Mesothelial cell of epicardium (in vitro differentiated cells): ENCODE results near the gene ZFP90. TPM values are rescaled to one million over a fixed set of nuclear protein-coding genes. Genes with fewer than 3 reads are reported as not detected.

Experiments used
- DNase-seq, 2 experiments: peaks; one replicate each; pipeline ENCODE4 v3.0.0; 2021; ENCODE audit warnings: low spot score in 2 of 2; ENCODE audit not compliant: unreplicated experiment in 2 of 2
- H3K27ac Mint-ChIP-seq: 2 replicates; pipeline ENCODE4 v1.8.0; 2021; ENCODE audit warnings: mixed read lengths
- H3K27me3 Mint-ChIP-seq: 2 replicates; pipeline ENCODE4 v1.8.0; 2021; ENCODE audit warnings: low read depth, mixed read lengths
- H3K36me3 Mint-ChIP-seq: 2 replicates; pipeline ENCODE4 v1.8.0; 2021; ENCODE audit warnings: mixed read lengths
- H3K4me1 Mint-ChIP-seq: 2 replicates; pipeline ENCODE4 v1.8.0; 2021; ENCODE audit warnings: mixed read lengths
- H3K4me3 Mint-ChIP-seq: 2 replicates; pipeline ENCODE4 v1.8.0; 2021; ENCODE audit warnings: mild to moderate bottlenecking, moderate library complexity, mixed read lengths
- H3K9me3 Mint-ChIP-seq: 2 replicates; pipeline ENCODE4 v1.8.0; 2021; ENCODE audit warnings: mixed read lengths
- CTCF ChIP-seq: fragments of 200-600 bp; sonication (generic); IDR thresholded peaks from one replicate; pipeline ENCODE4 v1.5.0; 2021; ENCODE audit warnings: antibody characterized with exemption; ENCODE audit not compliant: unreplicated experiment
- total RNA-seq: library from RNA; stranded (reverse); gene quantifications from 3 replicates; pipeline ENCODE4 v1.2.1, GENCODE V29; 2021

The ZFP90 gene
- total RNA-seq, 1 donor from 2014 or later: 45.2 TPM

DNA sequence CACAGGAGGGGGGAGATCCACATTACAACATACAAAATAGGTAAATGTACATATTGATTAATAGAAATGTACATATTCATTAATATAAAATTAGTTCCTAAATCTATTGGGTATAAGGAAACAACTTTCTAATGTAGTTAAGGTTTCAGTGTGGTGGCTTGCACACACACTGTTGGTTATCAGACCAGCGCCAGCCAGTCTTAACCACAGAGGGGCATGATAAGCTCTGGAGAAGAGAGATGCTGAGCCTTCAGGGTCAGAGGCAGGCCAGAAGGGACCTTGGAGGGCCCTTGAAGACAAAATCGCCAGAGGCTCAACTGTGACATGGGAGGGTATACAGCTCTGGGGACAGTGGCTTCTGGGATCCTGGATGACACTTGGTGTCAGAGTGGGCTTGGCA, 10.9 kb upstream of the ZFP90 start:
- DNase-seq: no peak
- Mint-ChIP-seq H3K4me1 (peaks cover 19% of the 10 kb centered on the region), H3K27me3 (peaks cover 2% of the 10 kb centered on the region), H3K4me3 (no peak overlapping the region), H3K36me3 (peaks cover 9% of the 10 kb centered on the region), H3K27ac (no peak overlapping the region), H3K9me3 (peaks cover 9% of the 10 kb centered on the region)
- no peak for TF ChIP-seq CTCF

DNA sequence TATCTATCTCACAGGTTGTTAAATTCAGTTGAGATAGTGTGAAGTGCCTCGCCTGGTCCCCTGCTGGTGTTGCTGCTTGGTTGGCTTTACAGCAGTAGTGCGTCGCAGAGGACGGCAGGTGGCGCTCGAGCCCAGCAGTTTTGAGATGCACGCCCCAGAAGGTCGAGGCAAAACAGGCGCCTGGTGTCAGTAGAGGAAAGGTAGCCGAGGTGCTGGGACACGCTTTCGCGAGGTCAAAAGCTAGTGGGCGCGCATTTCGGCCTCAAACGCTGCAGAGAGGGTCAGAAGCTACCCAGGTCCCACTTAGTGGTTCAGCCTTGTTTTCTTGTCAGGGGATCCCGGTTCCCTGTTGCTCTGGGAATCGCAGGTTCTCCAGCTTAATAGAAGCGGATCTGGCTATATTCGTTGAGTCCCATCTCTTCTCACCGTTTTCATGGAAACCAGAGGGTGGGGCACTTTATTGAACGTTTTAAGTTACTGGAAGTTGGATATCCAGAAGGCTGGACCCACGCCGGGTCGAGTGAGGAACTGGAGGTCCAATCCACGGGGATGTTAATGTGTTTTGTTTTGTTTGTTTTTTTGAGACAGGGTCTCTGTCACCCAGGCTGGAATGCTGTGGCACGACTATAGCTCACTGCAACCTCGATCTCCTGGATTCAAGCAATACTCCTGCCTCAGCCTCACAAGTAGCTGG, 10.3 kb upstream of the ZFP90 start:
- Mint-ChIP-seq H3K4me1 (peaks cover 19% of the 10 kb centered on the region), H3K27ac (no peak overlapping the region), H3K36me3 (peaks cover 15% of the 10 kb centered on the region), H3K9me3 (peaks cover 15% of the 10 kb centered on the region), H3K4me3 (peak overlapping the region; percentile 80), H3K27me3 (peaks cover 2% of the 10 kb centered on the region)
- peak; percentile 65 to 87 for DNase-seq
- peak; percentile 87 for TF ChIP-seq CTCF

GRCh38 chr16:68529608-68529930, 9.5 kb upstream of the ZFP90 start:
- peaks cover 19% of the 10 kb centered on the region for H3K4me1 Mint-ChIP-seq
- peaks cover 2% of the 10 kb centered on the region for H3K27me3 Mint-ChIP-seq
- no peak for TF ChIP-seq CTCF
- no peak overlapping the region for H3K27ac Mint-ChIP-seq
- H3K4me3 Mint-ChIP-seq: peak overlapping the region; percentile 80
- H3K36me3 Mint-ChIP-seq: peaks cover 17% of the 10 kb centered on the region
- H3K9me3 Mint-ChIP-seq: peaks cover 17% of the 10 kb centered on the region
- DNase-seq: no peak

DNA sequence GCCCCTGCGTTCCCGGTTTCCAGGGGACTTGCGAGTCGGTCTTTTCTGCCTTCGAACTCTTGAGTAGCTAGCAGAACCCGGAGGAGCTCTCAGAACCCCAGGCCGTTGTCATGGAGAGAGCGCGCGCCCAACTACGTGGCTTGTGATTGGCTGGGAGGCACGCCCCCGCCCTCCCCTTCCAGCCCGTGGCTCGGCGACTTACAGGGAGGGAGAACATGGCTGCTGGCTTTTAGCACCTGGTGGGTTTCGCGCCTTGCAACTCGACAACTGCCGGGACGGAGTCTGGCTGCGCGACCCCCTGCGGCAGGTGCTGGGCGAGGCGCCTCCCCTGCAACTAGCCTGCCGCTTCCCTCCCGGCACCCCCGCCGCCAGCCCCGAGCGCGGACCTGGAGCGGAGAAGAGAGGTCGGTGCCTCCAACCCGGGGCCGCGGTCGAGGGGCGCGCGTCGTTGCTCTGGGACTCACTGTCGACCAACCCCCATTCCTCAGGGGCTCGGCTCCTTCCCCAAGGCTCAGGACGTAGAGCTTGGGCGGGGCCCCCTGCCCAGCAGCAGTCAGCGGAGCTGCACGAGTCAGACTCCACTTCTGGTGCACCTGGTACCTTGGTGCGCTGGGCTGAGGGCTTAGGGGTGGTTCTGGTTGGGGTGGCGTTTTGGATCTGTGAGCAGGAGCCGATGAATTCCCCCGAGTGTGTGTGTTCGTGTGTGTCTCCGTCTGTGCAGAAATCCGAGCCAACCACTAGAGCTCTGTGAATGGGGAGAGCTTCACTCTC, 9.0 kb upstream of the ZFP90 start:
- peaks cover 19% of the 10 kb centered on the region for H3K4me1 Mint-ChIP-seq

DNA sequence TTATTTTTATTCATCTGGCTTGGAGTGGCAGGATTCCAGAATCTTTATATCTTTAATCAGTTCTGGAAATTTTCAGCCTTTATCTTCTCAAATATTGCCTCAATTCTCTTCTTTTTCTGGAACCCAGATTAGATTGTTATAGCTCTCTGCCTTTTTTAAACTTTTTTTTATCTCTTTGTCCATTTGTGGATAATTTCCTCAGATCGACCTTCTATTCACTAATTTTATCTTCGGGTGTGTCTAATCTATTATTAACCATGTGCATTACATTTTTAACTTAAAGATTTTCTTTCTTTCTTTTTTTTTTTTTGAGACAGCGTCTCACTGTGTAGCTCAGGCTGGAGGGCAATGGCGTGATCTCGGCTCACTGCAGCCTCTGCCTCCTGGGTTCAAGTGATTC, 5.2 kb upstream of the ZFP90 start:
- Mint-ChIP-seq H3K4me1 (peaks cover 18% of the 10 kb centered on the region), H3K9me3 (peaks cover 17% of the 10 kb centered on the region), H3K27me3 (no peaks in the 10 kb centered on the region), H3K4me3 (no peak overlapping the region), H3K27ac (no peak overlapping the region), H3K36me3 (peaks cover 22% of the 10 kb centered on the region)
- no peak for DNase-seq
- TF ChIP-seq CTCF: no peak

More for the DNA sequence above, 9.0 kb upstream of the ZFP90 start:
- Mint-ChIP-seq H3K9me3 (peaks cover 17% of the 10 kb centered on the region), H3K4me3 (peak overlapping the region; percentile 80), H3K27ac (peak overlapping the region; percentile 39), H3K27me3 (peaks cover 2% of the 10 kb centered on the region), H3K36me3 (peaks cover 20% of the 10 kb centered on the region)
- peak; percentile 53 to 76 for DNase-seq
- no peak for TF ChIP-seq CTCF
